Muscle layer of colon (tissue), 2 donors: Measurements from ENCODE around the gene ISM2.
A peak's percentile ranks its signal among the peaks of the same experiment; 100 is the strongest.

Source experiments
- H3K27ac ChIP-seq: one replicate; pipeline ENCODE4 v1.7.0; 2013; ENCODE audit warnings: low read depth, mild to moderate bottlenecking, low read length, moderate library complexity
- H3K27me3 ChIP-seq, 2 donors: one replicate each; pipeline ENCODE4 v1.7.0; 2013; ENCODE audit warnings: low read length in 2 of 2, mild to moderate bottlenecking in 2 of 2; ENCODE audit not compliant: insufficient read depth in 2 of 2, control insufficient read depth in 1 of 2
- H3K36me3 ChIP-seq: one replicate; pipeline ENCODE4 v1.7.0; 2013; ENCODE audit warnings: mild to moderate bottlenecking, low read length; ENCODE audit not compliant: insufficient read depth
- H3K4me1 ChIP-seq: one replicate; pipeline ENCODE4 v1.7.0; 2013; ENCODE audit warnings: mild to moderate bottlenecking, low read length; ENCODE audit not compliant: insufficient read depth
- H3K4me3 ChIP-seq, 2 donors: one replicate each; pipeline ENCODE4 v1.7.0; 2013; ENCODE audit warnings: low read length in 2 of 2, low read depth in 1 of 2, mild to moderate bottlenecking in 1 of 2, moderate library complexity in 1 of 2
- H3K9ac ChIP-seq: one replicate; pipeline ENCODE4 v1.7.0; 2013; ENCODE audit warnings: low read length
- H3K9me3 ChIP-seq: one replicate; pipeline ENCODE4 v1.7.0; 2013; ENCODE audit warnings: mild to moderate bottlenecking, low read length
- donor health status: abdominal sarcoma.
- donor health status: Adenocarcinoma of cecum.

The ISM2 gene

GRCh38 chr14:77482422-77482821 lies 16.2 kb downstream of the ISM2 start:
- H3K36me3 ChIP-seq = no peaks in the 10 kb centered on the region
- no peaks in the 10 kb centered on the region for H3K9me3 ChIP-seq
- H3K27me3 ChIP-seq = no peaks in the 10 kb centered on the region
- no peaks in the 10 kb centered on the region for H3K4me1 ChIP-seq
- no peak overlapping the region for H3K9ac ChIP-seq
- no peak overlapping the region for H3K4me3 ChIP-seq
- H3K27ac ChIP-seq = no peak overlapping the region

DNA sequence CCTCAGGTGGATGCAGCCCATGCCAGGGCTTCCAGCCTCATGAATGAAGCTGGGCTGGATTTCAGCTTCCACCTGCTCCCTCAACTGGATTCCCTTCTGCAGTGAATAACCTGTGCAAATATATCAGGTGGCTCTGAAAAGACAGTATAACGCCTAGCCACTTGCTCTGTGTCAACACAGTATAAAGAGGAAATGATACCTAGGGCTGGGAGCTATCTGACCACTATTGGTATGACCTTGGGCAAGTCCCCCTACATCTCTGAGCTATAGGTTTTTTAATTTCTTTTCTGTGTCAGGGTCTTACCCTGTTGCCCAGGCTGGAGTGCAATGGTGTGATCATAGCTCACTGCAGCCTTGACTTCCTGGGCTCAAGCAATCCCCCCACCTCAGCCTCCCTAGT lies 19.8 kb downstream of the ISM2 start:
- Histone ChIP-seq H3K9me3 (no peaks in the 10 kb centered on the region), H3K4me1 (no peaks in the 10 kb centered on the region), H3K9ac (no peak overlapping the region), H3K4me3 (no peak overlapping the region), H3K36me3 (no peaks in the 10 kb centered on the region), H3K27me3 (no peaks in the 10 kb centered on the region), H3K27ac (no peak overlapping the region)

DNA sequence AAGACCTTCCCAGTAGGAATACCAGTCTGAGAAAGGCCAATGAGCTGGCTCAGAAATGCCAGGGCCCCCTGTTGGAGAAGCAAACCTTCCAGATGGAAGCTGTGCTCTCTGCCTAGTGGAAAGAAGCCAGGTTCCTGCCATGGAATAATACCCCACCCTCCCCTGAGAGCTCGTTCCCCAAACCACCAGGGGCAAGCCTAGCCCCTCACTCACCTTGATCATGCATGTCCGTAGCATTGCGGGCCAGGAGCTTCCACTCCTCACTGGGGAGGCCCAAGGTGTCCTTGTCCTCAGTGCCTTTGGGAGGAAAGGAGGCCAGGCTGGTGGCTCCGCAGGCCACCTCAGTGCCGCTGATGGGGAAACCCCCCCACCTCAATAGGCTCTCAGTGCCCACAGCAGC lies 20.6 kb downstream of the ISM2 start:
- no peaks in the 10 kb centered on the region for H3K4me1 ChIP-seq
- no peaks in the 10 kb centered on the region for H3K36me3 ChIP-seq
- no peaks in the 10 kb centered on the region for H3K9me3 ChIP-seq
- H3K27me3 ChIP-seq = no peaks in the 10 kb centered on the region
- no peak overlapping the region for H3K4me3 ChIP-seq
- H3K27ac ChIP-seq = no peak overlapping the region
- H3K9ac ChIP-seq = no peak overlapping the region

DNA sequence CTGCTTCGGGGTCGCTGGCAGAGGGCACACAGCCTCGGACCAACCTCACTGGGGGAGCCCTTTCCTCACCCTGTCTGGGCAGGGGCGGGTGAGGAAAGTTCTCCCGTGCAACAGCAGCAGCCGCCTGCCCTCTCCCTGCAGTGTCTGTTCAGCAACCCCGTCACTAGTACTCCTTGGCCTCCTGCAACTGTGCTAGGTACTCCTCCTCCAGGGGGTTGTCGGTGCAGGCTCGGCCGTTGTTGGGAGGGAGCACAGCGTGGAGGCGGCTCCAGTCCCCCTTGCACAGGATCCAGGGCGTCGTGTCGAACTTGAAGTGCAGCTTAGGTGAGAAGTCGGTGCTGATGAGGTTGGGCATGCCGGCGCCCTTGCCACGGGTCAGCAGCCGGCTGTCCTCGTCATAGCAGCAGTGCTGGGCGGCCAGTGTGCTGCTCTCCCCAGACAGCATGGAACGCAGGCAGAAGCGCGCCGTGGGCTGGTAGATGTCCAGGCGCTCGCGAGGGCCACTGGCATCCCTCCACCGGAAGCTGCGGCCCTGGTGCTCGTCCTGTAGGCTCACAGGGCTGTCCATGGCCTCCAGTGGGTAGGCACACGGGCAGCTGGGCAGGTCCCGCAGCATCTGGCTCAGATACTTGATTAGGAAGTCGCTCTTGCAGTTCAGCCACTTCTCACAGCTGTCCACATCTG lies 23.0 kb downstream of the ISM2 start:
- Histone ChIP-seq H3K4me3 (no peak overlapping the region), H3K9me3 (no peaks in the 10 kb centered on the region), H3K27ac (no peak overlapping the region), H3K4me1 (no peaks in the 10 kb centered on the region), H3K27me3 (no peaks in the 10 kb centered on the region), H3K36me3 (no peaks in the 10 kb centered on the region), H3K9ac (no peak overlapping the region)

- Histone ChIP-seq H3K36me3 (peaks cover 1% of the 10 kb centered on the region), H3K9me3 (no peaks in the 10 kb centered on the region), H3K4me1 (no peaks in the 10 kb centered on the region), H3K9ac (no peak overlapping the region), H3K27ac (no peak overlapping the region), H3K27me3 (no peaks in the 10 kb centered on the region), H3K4me3 (no peak overlapping the region)
These were observed 24.0 kb downstream of the ISM2 start for GRCh38 chr14:77474479-77475177.

DNA sequence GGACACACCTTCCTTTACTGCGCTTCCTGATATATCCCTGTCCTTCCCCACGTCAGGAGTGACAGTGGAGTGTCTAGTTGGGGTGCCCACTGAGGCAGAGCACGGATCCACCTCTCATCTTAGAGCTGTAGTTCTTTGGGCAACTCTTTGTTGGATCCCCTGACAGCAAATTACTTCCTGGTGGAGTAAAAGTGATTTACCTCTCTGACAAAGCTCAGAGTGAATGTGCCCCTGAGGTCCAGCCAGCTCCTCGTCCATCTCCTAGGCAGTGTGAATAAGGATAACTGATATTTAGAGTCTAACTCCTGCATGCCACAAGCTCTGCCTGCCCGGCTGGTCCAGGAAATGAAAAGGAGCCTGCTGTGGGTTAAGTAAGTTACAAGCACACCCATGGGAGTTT lies 24.7 kb downstream of the ISM2 start:
- H3K36me3 ChIP-seq = peaks cover 7% of the 10 kb centered on the region
- H3K9me3 ChIP-seq = no peaks in the 10 kb centered on the region
- no peaks in the 10 kb centered on the region for H3K27me3 ChIP-seq
- H3K4me3 ChIP-seq = no peak overlapping the region
- no peaks in the 10 kb centered on the region for H3K4me1 ChIP-seq
- H3K9ac ChIP-seq = no peak overlapping the region
- no peak overlapping the region for H3K27ac ChIP-seq

GRCh38 chr14:77470224-77470870 lies 28.3 kb downstream of the ISM2 start:
- no peaks in the 10 kb centered on the region for H3K4me1 ChIP-seq
- H3K9ac ChIP-seq = no peak overlapping the region
- H3K27ac ChIP-seq = no peak overlapping the region
- peaks cover 39% of the 10 kb centered on the region for H3K36me3 ChIP-seq
- no peak overlapping the region for H3K4me3 ChIP-seq
- H3K9me3 ChIP-seq = no peaks in the 10 kb centered on the region
- H3K27me3 ChIP-seq = no peaks in the 10 kb centered on the region

GRCh38 chr14:77469539-77469938 lies 29.1 kb downstream of the ISM2 start:
- no peaks in the 10 kb centered on the region for H3K27me3 ChIP-seq
- no peak overlapping the region for H3K9ac ChIP-seq
- H3K4me1 ChIP-seq = no peaks in the 10 kb centered on the region
- peaks cover 47% of the 10 kb centered on the region for H3K36me3 ChIP-seq
- H3K9me3 ChIP-seq = no peaks in the 10 kb centered on the region
- no peak overlapping the region for H3K4me3 ChIP-seq
- no peak overlapping the region for H3K27ac ChIP-seq

DNA sequence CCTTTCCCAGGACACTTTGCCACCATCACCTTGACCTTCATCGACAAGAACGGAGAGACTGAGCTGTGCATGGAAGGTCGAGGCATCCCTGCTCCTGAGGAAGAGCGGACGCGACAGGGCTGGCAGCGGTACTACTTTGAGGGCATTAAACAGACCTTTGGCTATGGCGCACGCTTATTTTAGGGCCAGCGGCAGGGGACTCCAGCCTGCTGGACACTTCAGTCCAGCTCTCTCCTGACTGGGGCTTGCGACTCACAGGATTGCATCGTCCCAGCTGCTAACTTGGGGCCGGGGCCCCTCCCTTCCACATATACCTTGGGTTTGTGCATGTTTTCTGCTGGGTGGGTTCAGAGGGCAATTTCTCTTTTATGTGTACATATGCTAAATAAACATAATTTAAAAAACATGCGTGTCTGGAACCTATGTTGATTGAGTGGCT lies 29.5 kb downstream of the ISM2 start:
- Histone ChIP-seq H3K9me3 (no peaks in the 10 kb centered on the region), H3K4me1 (no peaks in the 10 kb centered on the region), H3K4me3 (no peak overlapping the region), H3K27ac (no peak overlapping the region), H3K36me3 (peaks cover 51% of the 10 kb centered on the region), H3K27me3 (no peaks in the 10 kb centered on the region), H3K9ac (no peak overlapping the region)

DNA sequence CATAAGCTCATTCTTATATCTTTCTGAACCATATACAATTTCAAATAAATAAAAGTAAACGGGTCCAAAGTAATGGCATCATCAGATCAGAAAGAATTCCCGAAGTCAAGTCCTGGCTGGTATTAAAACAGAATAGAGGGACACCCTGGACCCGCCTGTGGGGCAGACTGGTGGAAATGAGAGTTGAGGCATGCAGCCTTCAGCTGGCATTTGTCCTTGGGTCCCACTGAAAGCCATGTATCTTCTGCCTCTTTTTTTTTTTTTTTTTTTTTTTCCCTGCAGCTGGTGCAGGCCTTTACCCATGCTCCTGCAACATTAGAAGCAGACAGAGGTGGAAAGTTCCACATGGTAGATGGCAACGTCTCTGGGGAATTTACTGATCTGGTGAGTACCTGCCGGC lies 30.8 kb downstream of the ISM2 start:
- peaks cover 64% of the 10 kb centered on the region for H3K36me3 ChIP-seq
- no peaks in the 10 kb centered on the region for H3K4me1 ChIP-seq
- no peak overlapping the region for H3K9ac ChIP-seq
- H3K27me3 ChIP-seq = no peaks in the 10 kb centered on the region
- H3K9me3 ChIP-seq = no peaks in the 10 kb centered on the region
- H3K4me3 ChIP-seq = no peak overlapping the region
- H3K27ac ChIP-seq = no peak overlapping the region

DNA sequence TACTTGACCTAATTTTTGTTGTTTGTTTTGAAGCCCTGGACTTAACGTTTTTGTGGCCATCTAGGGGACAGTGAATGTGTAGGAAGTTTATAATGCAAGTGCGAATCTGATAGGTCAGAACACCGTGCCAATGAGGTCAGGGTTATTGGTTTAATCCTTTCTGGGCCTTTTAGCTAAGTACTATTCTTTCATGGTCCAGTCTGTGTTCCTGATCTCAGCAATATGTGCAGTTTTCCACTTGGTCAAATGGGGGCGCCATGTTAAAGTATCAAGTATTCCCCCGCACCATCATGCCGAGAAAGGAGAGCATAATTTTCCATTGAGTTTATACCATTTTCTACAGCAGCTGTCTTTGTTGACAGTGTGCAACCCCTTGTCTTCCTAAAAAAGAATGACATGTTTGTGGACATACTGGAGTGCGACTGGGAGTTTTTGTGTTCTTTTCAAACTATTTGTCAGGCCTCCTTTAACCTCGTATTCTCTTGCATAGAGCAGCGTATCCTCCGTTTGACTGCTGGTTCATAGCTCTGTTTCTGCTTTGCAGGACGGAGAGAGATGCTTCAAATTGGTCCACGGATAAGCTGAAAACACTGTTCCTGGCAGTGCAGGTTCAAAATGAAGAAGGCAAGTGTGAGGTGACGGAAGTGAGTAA lies 39.4 kb downstream of the ISM2 start:
- Histone ChIP-seq H3K27me3 (no peaks in the 10 kb centered on the region), H3K36me3 (peaks cover 46% of the 10 kb centered on the region), H3K4me1 (peaks cover 31% of the 10 kb centered on the region), H3K9ac (peak overlapping the region; percentile 98), H3K27ac (peak overlapping the region; percentile 97), H3K9me3 (no peaks in the 10 kb centered on the region), H3K4me3 (peak overlapping the region; percentile 92 to 100)
